GM12878 (cell line): ENCODE data around the gene BCL2. TPM values are rescaled to one million over a fixed set of nuclear protein-coding genes. Genes with fewer than 3 reads are reported as not detected.

Experiments
- ATAC-seq: fragments of 200-7000 bp; cut with Tn5 transposase; 3 replicates; pipeline ENCODE4 v1.9.1; 2020; ENCODE audit warnings: mild to moderate bottlenecking, moderate library complexity
- BruUV-seq: library from RNA; stranded (reverse); fragments of 400-500 nt; replicated peaks from 2 replicates; lab custom pipeline; 2021; lab: Mats Ljungman, UMichigan
- CTCF ChIA-PET: fragments of 300-600 bp; sonication (Branson Sonifier 250); formaldehyde crosslinking; extraction: SDS; loops from one replicate; lab custom pipeline; 2021; ENCODE audit warnings: inconsistent platforms; lab: Yijun Ruan, JAX
- POLR2A ChIA-PET: fragments of 350-600 bp; formaldehyde crosslinking; extraction: SDS; loops from one replicate; lab custom pipeline; 2021; ENCODE audit warnings: inconsistent platforms; lab: Charles Lee
- RAD21 ChIA-PET: fragments of 300-600 bp; sonication (Branson Sonifier 250); formaldehyde crosslinking; loops from one replicate; lab custom pipeline; 2023; ENCODE audit warnings: antibody characterized with exemption; ENCODE audit not compliant: unreplicated experiment; lab: Charles Lee
- SMC1A ChIA-PET: fragments of 300-600 bp; sonication (Branson Sonifier 250); formaldehyde crosslinking; loops from one replicate; lab custom pipeline; 2023; ENCODE audit not compliant: unreplicated experiment, uncharacterized antibody; lab: Charles Lee
- DNase-seq: peaks from one replicate; pipeline ENCODE4 v3.0.0-alpha.2; 2011; ENCODE audit warnings: low read depth, low spot score
- FAIRE-seq: peaks from 3 replicates; lab custom pipeline; 2011; peaks lifted over from hg19 to GRCh38; lab: Jason Lieb, UNC
- H2AFZ ChIP-seq: 2 replicates; pipeline ENCODE4 v1.6.0; 2011; ENCODE audit warnings: low read depth, low read length, control low read depth; ENCODE audit not compliant: control insufficient read depth
- H3K27ac ChIP-seq: 2 replicates; pipeline ENCODE4 v1.5.1; 2011; ENCODE audit warnings: control low read depth; ENCODE audit not compliant: control insufficient read depth, insufficient read depth
- H3K27me3 ChIP-seq, 2 experiments: replicated peaks in 1 of 2; 2 replicates each; pipeline versions ENCODE4 v1.6.0 to v1.6.1; 2011; ENCODE audit warnings: low read length in 1 of 2; ENCODE audit not compliant: control insufficient read depth in 2 of 2, insufficient read depth in 2 of 2
- H3K36me3 ChIP-seq, 2 experiments: 2 replicates each; pipeline ENCODE4 v1.5.1; 2011; ENCODE audit warnings: low read length in 1 of 2; ENCODE audit not compliant: control insufficient read depth in 2 of 2, insufficient read depth in 2 of 2
- H3K4me1 ChIP-seq: 2 replicates; pipeline ENCODE4 v1.6.1; 2011; ENCODE audit warnings: mild to moderate bottlenecking, low read length, moderate library complexity, mixed read lengths; ENCODE audit not compliant: control insufficient read depth, insufficient read depth
- H3K4me2 ChIP-seq: 2 replicates; pipeline ENCODE4 v1.6.0; 2011; ENCODE audit warnings: control low read depth; ENCODE audit not compliant: control insufficient read depth, insufficient read depth
- H3K4me3 ChIP-seq: fragments of 200-600 bp; sonication (generic); 2 replicates; pipeline ENCODE4 v1.5.1; 2016
- H3K79me2 ChIP-seq: 2 replicates; pipeline ENCODE4 v1.6.0; 2011; ENCODE audit warnings: low read length; ENCODE audit not compliant: control insufficient read depth, insufficient read depth
- H3K9ac ChIP-seq: 2 replicates; pipeline ENCODE4 v1.8.0; 2011; ENCODE audit warnings: low read length, control low read depth, mixed read lengths; ENCODE audit not compliant: control insufficient read depth, insufficient read depth
- H3K9me3 ChIP-seq: replicated peaks from 3 replicates; pipeline ENCODE4 v1.5.1; 2011; ENCODE audit warnings: mild to moderate bottlenecking, low read length; ENCODE audit not compliant: control insufficient read depth, insufficient read depth
- H4K20me1 ChIP-seq: 2 replicates; pipeline ENCODE4 v1.6.0; 2011; ENCODE audit not compliant: control insufficient read depth, insufficient read depth
- CTCF ChIP-seq, 3 experiments: IDR thresholded peaks in 2 of 3; conservative IDR thresholded peaks in 1 of 3; 2 replicates each; pipeline ENCODE4 v1.5.1; 2011; ENCODE audit warnings: low read depth in 3 of 3, low read length in 3 of 3, mild to moderate bottlenecking in 3 of 3, control low read depth in 2 of 3, moderate library complexity in 2 of 3, inconsistent platforms in 1 of 3, mixed read lengths in 1 of 3; ENCODE audit not compliant: control insufficient read depth in 2 of 3, insufficient read depth in 1 of 3; ENCODE audit errors: extremely low read depth in 1 of 3
- FOXM1 ChIP-seq: IDR thresholded peaks from 2 replicates; pipeline ENCODE4 v1.6.1; 2012; ENCODE audit warnings: low read depth, mild to moderate bottlenecking, inconsistent platforms, low read length, moderate library complexity
- PAX8 ChIP-seq: fragments of 450-650 bp; IDR thresholded peaks from 2 replicates; pipeline ENCODE4 v1.6.1; 2017; ENCODE audit warnings: mild to moderate bottlenecking, moderate library complexity
- POLR2A ChIP-seq: IDR thresholded peaks from 2 replicates; pipeline ENCODE4 v1.6.1; 2011; ENCODE audit warnings: low read depth, mild to moderate bottlenecking, low read length
- RFX5 ChIP-seq: IDR thresholded peaks from 2 replicates; pipeline ENCODE4 v1.6.1; 2011; ENCODE audit warnings: low read depth, low read length, improper control_type of control experiment
- SIX5 ChIP-seq: IDR thresholded peaks from 2 replicates; pipeline ENCODE4 v1.6.1; 2011; ENCODE audit warnings: mild to moderate bottlenecking, low read depth, low read length, moderate library complexity; ENCODE audit not compliant: severe bottlenecking
- SREBF1 ChIP-seq: IDR thresholded peaks from 2 replicates; pipeline ENCODE4 v1.6.1; 2012; ENCODE audit warnings: mild to moderate bottlenecking, low read length
- YBX1 ChIP-seq: fragments of 450-650 bp; IDR thresholded peaks from 2 replicates; pipeline ENCODE4 v1.6.1; 2016; ENCODE audit warnings: antibody characterized with exemption
- WGBS: methylation state at CpG from one replicate; pipeline ENCODE4 v1.1.6; 2016; ENCODE audit warnings: low lambda C conversion rate; ENCODE audit not compliant: insufficient replicate concordance, insufficient coverage; ENCODE audit errors: missing lambda C conversion rate; 5-methylcytosine and 5-hydroxymethylcytosine counted together
- in situ Hi-C: fragments of 300-500 bp; cut with MboI; formaldehyde crosslinking; loops from 9 replicates; pipeline ENCODE4 v1.14.3; 2018; ENCODE audit warnings: mixed read lengths
- intact Hi-C: fragments of 100-400 bp; cut with micrococcal nuclease; formaldehyde crosslinking; loops from one replicate; pipeline ENCODE4 v1.14.2; 2022; ENCODE audit not compliant: unreplicated experiment
- polyA plus RNA-seq, 11 experiments: library from polyadenylated mRNA; depleted of rRNA in 4 of 11; unstranded in 6 of 11; stranded (reverse) in 5 of 11; fragments of >200 nt; fragmentation: Nextera tagmentation in 4 of 11; fragmentation: Illumina TruSeq in 1 of 11; extraction: Ambion mirVana in 4 of 11; extraction: Trizol in 1 of 11; gene quantifications; 1 replicate in 1 of 11; 2 replicates in 10 of 11; pipeline versions ENCODE4 v1.2.1 to v1.2.3, GENCODE V29; 2011 to 2016; ENCODE audit warnings: inconsistent platforms in 2 of 11, missing spikeins in 2 of 11, low read depth in 1 of 11
- total RNA-seq, 4 experiments: library from RNA; depleted of rRNA in 3 of 4; stranded (reverse); fragments of >200 nt in 3 of 4; fragmentation: Illumina TruSeq in 1 of 4; extraction: Trizol in 1 of 4; gene quantifications; 2 replicates each; pipeline versions ENCODE4 v1.2.1 to v1.2.3, GENCODE V29; 2013 to 2021
- TF ChIP-seq, protein P1 (sequence below): fragments of 450-650 bp; IDR thresholded peaks from 2 replicates; pipeline ENCODE4 v1.6.1; 2017; ENCODE audit warnings: mild to moderate bottlenecking
- TF ChIP-seq, protein P2 (sequence below): fragments of 450-650 bp; IDR thresholded peaks from 2 replicates; pipeline ENCODE4 v1.6.1; 2017; ENCODE audit warnings: mild to moderate bottlenecking, moderate library complexity
- TF ChIP-seq, protein P3 (sequence below): IDR thresholded peaks from 2 replicates; pipeline ENCODE4 v1.6.1; 2011; ENCODE audit warnings: mild to moderate bottlenecking, low read depth, low read length, moderate library complexity; ENCODE audit not compliant: insufficient replicate concordance
- TF ChIP-seq, protein P4 (sequence below): fragments of 150-350 bp; IDR thresholded peaks from 2 replicates; pipeline ENCODE4 v1.6.1; 2016; ENCODE audit warnings: low read depth, low read length

The BCL2 gene
- total and polyA plus RNA-seq, 10 of the 15 experiments (the other 5 are each of a cell fraction or from before 2014, with no cell fraction given), result 4.1 to 47.8 (median 19.3) TPM

- no peak for FAIRE-seq
- Histone ChIP-seq H3K4me3 (no peak overlapping the region), H4K20me1 (0 out of 2 replicates have a peak, but pooled peaks cover 3% of the 10 kb centered on the region), H3K36me3 (peaks cover 0 to 23% of the 10 kb centered on the region in 2 experiments; a peak in 2 of 4 replicates), H3K4me1 (no peaks in the 10 kb centered on the region), H3K4me2 (no peak overlapping the region), H3K27ac (no peak overlapping the region), H3K79me2 (peaks cover 24% of the 10 kb centered on the region), H3K9ac (no peak overlapping the region), H2AFZ (no peak overlapping the region), H3K9me3 (no peaks in the 10 kb centered on the region; the same call in 2 of the 3 replicates), H3K27me3 (no peaks in the 10 kb centered on the region)
- WGBS, result 99% methylated on average over 6 of the region's 6 CpGs
- ChIA-PET POLR2A (no interaction called here), SMC1A (interaction anchor here (1.0 kb wide), 1 partner anchor 75 kb away, joined by 3 read pairs; the partner anchor contains the start of gene BCL2), CTCF (no interaction called here), RAD21 (no interaction called here)
- no peak for DNase-seq
- ATAC-seq, result no peak
- in situ Hi-C loops, result no loop called here
- intact Hi-C loops, result no loop called here
- BruUV-seq, result no TSS peak
- TF ChIP-seq, protein P1, sequence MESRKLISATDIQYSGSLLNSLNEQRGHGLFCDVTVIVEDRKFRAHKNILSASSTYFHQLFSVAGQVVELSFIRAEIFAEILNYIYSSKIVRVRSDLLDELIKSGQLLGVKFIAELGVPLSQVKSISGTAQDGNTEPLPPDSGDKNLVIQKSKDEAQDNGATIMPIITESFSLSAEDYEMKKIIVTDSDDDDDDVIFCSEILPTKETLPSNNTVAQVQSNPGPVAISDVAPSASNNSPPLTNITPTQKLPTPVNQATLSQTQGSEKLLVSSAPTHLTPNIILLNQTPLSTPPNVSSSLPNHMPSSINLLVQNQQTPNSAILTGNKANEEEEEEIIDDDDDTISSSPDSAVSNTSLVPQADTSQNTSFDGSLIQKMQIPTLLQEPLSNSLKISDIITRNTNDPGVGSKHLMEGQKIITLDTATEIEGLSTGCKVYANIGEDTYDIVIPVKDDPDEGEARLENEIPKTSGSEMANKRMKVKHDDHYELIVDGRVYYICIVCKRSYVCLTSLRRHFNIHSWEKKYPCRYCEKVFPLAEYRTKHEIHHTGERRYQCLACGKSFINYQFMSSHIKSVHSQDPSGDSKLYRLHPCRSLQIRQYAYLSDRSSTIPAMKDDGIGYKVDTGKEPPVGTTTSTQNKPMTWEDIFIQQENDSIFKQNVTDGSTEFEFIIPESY, result no peak
- TF ChIP-seq SIX5 (no peak), POLR2A (no peak), SREBF1 (no peak), CTCF (IDR thresholded peaks at IDR 0.05 in 2 of 3, conservative IDR thresholded peaks at IDR 0.05 in 1 of 3; ENCODE audit: control insufficient read depth in 2 of 3, extremely low read depth in 1 of 3, insufficient read depth in 1 of 3, low read depth in 3 of 3, low read length in 3 of 3) (no peak), YBX1 (no peak), PAX8 (no peak), FOXM1 (no peak), RFX5 (no peak)
- TF ChIP-seq, protein P2, sequence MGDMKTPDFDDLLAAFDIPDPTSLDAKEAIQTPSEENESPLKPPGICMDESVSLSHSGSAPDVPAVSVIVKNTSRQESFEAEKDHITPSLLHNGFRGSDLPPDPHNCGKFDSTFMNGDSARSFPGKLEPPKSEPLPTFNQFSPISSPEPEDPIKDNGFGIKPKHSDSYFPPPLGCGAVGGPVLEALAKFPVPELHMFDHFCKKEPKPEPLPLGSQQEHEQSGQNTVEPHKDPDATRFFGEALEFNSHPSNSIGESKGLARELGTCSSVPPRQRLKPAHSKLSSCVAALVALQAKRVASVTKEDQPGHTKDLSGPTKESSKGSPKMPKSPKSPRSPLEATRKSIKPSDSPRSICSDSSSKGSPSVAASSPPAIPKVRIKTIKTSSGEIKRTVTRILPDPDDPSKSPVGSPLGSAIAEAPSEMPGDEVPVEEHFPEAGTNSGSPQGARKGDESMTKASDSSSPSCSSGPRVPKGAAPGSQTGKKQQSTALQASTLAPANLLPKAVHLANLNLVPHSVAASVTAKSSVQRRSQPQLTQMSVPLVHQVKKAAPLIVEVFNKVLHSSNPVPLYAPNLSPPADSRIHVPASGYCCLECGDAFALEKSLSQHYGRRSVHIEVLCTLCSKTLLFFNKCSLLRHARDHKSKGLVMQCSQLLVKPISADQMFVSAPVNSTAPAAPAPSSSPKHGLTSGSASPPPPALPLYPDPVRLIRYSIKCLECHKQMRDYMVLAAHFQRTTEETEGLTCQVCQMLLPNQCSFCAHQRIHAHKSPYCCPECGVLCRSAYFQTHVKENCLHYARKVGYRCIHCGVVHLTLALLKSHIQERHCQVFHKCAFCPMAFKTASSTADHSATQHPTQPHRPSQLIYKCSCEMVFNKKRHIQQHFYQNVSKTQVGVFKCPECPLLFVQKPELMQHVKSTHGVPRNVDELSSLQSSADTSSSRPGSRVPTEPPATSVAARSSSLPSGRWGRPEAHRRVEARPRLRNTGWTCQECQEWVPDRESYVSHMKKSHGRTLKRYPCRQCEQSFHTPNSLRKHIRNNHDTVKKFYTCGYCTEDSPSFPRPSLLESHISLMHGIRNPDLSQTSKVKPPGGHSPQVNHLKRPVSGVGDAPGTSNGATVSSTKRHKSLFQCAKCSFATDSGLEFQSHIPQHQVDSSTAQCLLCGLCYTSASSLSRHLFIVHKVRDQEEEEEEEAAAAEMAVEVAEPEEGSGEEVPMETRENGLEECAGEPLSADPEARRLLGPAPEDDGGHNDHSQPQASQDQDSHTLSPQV, result no peak
- TF ChIP-seq, protein P3, sequence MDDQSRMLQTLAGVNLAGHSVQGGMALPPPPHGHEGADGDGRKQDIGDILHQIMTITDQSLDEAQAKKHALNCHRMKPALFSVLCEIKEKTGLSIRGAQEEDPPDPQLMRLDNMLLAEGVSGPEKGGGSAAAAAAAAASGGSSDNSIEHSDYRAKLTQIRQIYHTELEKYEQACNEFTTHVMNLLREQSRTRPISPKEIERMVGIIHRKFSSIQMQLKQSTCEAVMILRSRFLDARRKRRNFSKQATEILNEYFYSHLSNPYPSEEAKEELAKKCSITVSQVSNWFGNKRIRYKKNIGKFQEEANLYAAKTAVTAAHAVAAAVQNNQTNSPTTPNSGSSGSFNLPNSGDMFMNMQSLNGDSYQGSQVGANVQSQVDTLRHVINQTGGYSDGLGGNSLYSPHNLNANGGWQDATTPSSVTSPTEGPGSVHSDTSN, result no peak
- TF ChIP-seq, protein P4, sequence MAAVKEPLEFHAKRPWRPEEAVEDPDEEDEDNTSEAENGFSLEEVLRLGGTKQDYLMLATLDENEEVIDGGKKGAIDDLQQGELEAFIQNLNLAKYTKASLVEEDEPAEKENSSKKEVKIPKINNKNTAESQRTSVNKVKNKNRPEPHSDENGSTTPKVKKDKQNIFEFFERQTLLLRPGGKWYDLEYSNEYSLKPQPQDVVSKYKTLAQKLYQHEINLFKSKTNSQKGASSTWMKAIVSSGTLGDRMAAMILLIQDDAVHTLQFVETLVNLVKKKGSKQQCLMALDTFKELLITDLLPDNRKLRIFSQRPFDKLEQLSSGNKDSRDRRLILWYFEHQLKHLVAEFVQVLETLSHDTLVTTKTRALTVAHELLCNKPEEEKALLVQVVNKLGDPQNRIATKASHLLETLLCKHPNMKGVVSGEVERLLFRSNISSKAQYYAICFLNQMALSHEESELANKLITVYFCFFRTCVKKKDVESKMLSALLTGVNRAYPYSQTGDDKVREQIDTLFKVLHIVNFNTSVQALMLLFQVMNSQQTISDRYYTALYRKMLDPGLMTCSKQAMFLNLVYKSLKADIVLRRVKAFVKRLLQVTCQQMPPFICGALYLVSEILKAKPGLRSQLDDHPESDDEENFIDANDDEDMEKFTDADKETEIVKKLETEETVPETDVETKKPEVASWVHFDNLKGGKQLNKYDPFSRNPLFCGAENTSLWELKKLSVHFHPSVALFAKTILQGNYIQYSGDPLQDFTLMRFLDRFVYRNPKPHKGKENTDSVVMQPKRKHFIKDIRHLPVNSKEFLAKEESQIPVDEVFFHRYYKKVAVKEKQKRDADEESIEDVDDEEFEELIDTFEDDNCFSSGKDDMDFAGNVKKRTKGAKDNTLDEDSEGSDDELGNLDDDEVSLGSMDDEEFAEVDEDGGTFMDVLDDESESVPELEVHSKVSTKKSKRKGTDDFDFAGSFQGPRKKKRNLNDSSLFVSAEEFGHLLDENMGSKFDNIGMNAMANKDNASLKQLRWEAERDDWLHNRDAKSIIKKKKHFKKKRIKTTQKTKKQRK, result no peak
These were observed 75.0 kb downstream of the BCL2 start for GRCh38 chr18:63244607-63245006.
